ENCODE results near the gene TTC9B. TPM values are rescaled to one million over a fixed set of nuclear protein-coding genes. Genes with fewer than 3 reads are reported as not detected.

Gene TTC9B
- total and polyA plus RNA-seq, 2 experiments from 2014 or later, result 0.63 to 1.0 TPM

GRCh38 chr19:40228346-40228745 lies 10.2 kb upstream of the TTC9B start (continued):
- TF ChIP-seq REST (IDR thresholded peaks at IDR 0.05; ENCODE audit: unreplicated experiment), result no peak

GRCh38 chr19:40225440-40226305 lies 7.5 kb upstream of the TTC9B start:
- no peak overlapping the region for H3K27ac ChIP-seq (ENCODE audit: low read depth)
- no peaks in the 10 kb centered on the region for H4K20me1 ChIP-seq (replicated peaks; ENCODE audit: insufficient read depth)
- H2AFZ ChIP-seq, result peak overlapping the region; percentile 97
- H3K4me3 ChIP-seq, result peak overlapping the region; percentile 55
- Mint-ChIP-seq H3K4me1 (peaks cover 19% of the 10 kb centered on the region), H3K27ac (no peak overlapping the region), H3K9me3 (peaks cover 12% of the 10 kb centered on the region), H3K27me3 (ENCODE audit: insufficient read depth, low read depth, poor library complexity) (peaks cover 40% of the 10 kb centered on the region), H3K4me3 (peak overlapping the region; percentile 69), H3K36me3 (ENCODE audit: low read depth) (peaks cover 5% of the 10 kb centered on the region)
- peaks cover 4% of the 10 kb centered on the region for H3F3A ChIP-seq (replicated peaks; ENCODE audit: low read depth)
- ATAC-seq, result peak; percentile 37
- peaks cover 14% of the 10 kb centered on the region for H3K4me1 ChIP-seq (ENCODE audit: insufficient read depth)
- no peaks in the 10 kb centered on the region for H3K9me2 ChIP-seq (ENCODE audit: insufficient read depth)
- H3K4me2 ChIP-seq, result peak overlapping the region; percentile 78
- H3K27me3 ChIP-seq (ENCODE audit: insufficient read depth), result peaks cover 37% of the 10 kb centered on the region
- no peaks in the 10 kb centered on the region for H3K36me3 ChIP-seq (ENCODE audit: insufficient read depth)
- TF ChIP-seq NANOG (IDR thresholded peaks at IDR 0.05; ENCODE audit: borderline replicate concordance) (no peak), CTCF (conservative IDR thresholded peaks at IDR 0.05; ENCODE audit: low read depth in 2 of 2) (0 out of 4 replicates have a peak, but pooled peaks of 1 of the 2 experiments have one; percentile 11)
- no peaks in the 10 kb centered on the region for H3K79me2 ChIP-seq (replicated peaks; ENCODE audit: insufficient read depth)
- DNase-seq (ENCODE audit: low spot score), result peak; percentile 54

GRCh38 chr19:40224342-40225150 lies 6.4 kb upstream of the TTC9B start:
- Mint-ChIP-seq H3K27me3 (ENCODE audit: insufficient read depth, low read depth, poor library complexity) (peaks cover 40% of the 10 kb centered on the region), H3K4me3 (no peak overlapping the region), H3K27ac (no peak overlapping the region), H3K9me3 (peaks cover 12% of the 10 kb centered on the region), H3K36me3 (ENCODE audit: low read depth) (peaks cover 5% of the 10 kb centered on the region), H3K4me1 (peaks cover 13% of the 10 kb centered on the region)
- H4K20me1 ChIP-seq (replicated peaks; ENCODE audit: insufficient read depth), result no peaks in the 10 kb centered on the region
- no peaks in the 10 kb centered on the region for H3K36me3 ChIP-seq (ENCODE audit: insufficient read depth)
- H3K9me2 ChIP-seq (ENCODE audit: insufficient read depth), result no peaks in the 10 kb centered on the region
- H2AFZ ChIP-seq, result no peak overlapping the region
- no peak overlapping the region for H3K4me2 ChIP-seq
- H3K79me2 ChIP-seq (replicated peaks; ENCODE audit: insufficient read depth), result no peaks in the 10 kb centered on the region
- TF ChIP-seq POLR2AphosphoS5 (IDR thresholded peaks at IDR 0.05; ENCODE audit: low read depth) (no peak), CTCF (conservative IDR thresholded peaks at IDR 0.05; ENCODE audit: low read depth in 2 of 2) (peak in 1 of 2 experiments; percentile 39; a peak in 2 of 4 replicates)
- H3K27ac ChIP-seq (ENCODE audit: low read depth), result no peak overlapping the region
- no peak overlapping the region for H3K4me3 ChIP-seq
- ATAC-seq (no peak), DNase-seq (ENCODE audit: low spot score) (no peak)
- H3K4me1 ChIP-seq (ENCODE audit: insufficient read depth), result peaks cover 14% of the 10 kb centered on the region
- peaks cover 4% of the 10 kb centered on the region for H3F3A ChIP-seq (replicated peaks; ENCODE audit: low read depth)
- peaks cover 37% of the 10 kb centered on the region for H3K27me3 ChIP-seq (ENCODE audit: insufficient read depth)
